Fibroblast of skin of scalp (primary cell): ENCODE results near the gene BRIX1. TPM values are rescaled to one million over a fixed set of nuclear protein-coding genes. Genes with fewer than 3 reads are reported as not detected.

Experiments used
- DNase-seq: peaks from one replicate; pipeline ENCODE4 v3.0.0-alpha.2; 2013
- polyA plus RNA-seq, 2 experiments: library from polyadenylated mRNA; unstranded; fragments of 120-200 nt; gene quantifications; one replicate each; pipeline ENCODE4 v1.2.1, GENCODE V29; 2013; ENCODE audit not compliant: insufficient read length in 2 of 2

BRIX1 gene, protein sequence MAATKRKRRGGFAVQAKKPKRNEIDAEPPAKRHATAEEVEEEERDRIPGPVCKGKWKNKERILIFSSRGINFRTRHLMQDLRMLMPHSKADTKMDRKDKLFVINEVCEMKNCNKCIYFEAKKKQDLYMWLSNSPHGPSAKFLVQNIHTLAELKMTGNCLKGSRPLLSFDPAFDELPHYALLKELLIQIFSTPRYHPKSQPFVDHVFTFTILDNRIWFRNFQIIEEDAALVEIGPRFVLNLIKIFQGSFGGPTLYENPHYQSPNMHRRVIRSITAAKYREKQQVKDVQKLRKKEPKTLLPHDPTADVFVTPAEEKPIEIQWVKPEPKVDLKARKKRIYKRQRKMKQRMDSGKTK
- 30.1 TPM for polyA plus RNA-seq (2013, experiment 1 of 2; ENCODE audit: insufficient read length)
- polyA plus RNA-seq (2013, experiment 2 of 2; ENCODE audit: insufficient read length), result 31.4 TPM

DNA sequence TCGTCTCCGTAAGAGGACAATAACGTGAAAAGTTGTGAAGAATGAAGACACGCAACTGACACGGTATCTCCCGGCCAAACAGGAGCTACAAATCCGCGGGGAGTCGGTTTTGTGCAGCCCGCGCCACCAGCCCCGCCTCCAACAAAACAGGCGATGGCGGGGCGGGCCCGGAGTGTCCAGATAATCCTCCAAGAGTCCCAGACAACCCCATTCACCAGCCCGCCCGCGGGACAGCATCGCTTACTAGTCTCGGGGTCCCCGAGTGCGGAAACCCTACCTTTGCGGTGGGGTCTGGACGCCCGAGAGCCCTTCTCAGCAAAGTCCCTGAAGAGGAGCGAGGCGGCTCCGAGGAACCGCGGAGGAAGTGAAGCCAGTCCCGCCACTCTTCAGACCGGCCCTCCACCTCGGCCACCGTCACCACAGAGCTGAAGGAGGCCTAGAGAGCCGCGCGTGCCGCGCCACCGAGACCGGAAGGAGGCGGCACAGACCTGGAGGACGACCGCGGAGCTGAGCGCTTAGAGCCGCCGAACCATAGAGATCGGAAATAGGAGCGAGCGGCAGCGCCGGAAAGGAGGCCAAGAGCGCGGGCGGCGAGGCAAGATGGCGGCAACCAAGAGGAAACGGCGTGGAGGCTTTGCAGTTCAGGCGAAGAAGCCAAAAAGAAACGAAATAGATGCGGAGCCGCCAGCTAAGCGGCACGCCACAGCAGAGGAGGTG, at the start of gene BRIX1, which contains the start of gene RAD1:
Gene BRIX1 (plus strand): TSS at position 573 of the 717 bp plus-strand sequence. CDS start 28 bp downstream, at position 601.
Gene RAD1 (minus strand): TSS at position 366 of the 717 bp plus-strand sequence. CDS start 612 bp downstream, outside the sequence.
- peak; percentile 98 for DNase-seq

DNA sequence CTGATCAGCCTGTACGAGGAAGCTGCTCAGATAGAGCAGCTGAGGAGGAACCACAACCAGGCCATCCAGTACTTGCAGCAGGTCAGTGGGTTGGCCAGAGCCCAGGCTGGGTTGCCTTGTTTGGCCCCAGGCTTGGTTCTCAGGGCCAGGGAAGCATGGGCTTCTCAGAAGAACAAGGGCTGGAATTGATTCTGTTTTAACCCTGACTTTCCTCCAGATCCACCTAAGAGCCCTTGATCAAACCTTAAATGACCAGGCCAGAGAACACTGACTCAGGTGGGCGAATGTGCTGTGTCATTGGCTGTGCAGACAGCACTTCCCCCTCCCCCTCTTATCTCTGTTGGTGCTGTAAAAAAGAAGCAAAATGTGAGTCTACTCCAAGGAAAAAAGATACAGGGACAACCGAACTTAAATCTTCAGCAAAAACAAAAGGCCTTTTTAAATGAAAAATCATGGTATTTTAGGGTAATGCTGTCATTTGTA, 48.5 kb upstream of the BRIX1 start:
- no peak for DNase-seq

DNA sequence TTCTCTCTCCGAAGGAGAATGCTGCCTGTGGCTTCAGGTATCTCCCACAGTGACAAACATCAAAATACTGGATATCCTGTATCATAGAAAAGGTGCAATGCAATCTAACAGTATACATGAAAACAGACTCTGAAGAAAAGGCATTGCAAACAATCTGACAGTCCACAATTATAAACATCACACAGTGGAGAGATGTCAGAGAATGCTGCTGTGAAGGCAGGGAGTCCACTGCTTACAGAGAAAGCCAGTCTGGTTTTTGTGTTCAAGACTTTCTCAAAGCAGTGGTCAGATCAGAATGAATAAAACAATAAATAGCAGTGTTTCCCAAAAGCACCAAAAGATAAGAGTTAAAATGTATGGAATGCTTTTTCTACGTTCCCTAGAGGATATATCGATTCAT, 47.9 kb upstream of the BRIX1 start:
- DNase-seq, result no peak

DNA sequence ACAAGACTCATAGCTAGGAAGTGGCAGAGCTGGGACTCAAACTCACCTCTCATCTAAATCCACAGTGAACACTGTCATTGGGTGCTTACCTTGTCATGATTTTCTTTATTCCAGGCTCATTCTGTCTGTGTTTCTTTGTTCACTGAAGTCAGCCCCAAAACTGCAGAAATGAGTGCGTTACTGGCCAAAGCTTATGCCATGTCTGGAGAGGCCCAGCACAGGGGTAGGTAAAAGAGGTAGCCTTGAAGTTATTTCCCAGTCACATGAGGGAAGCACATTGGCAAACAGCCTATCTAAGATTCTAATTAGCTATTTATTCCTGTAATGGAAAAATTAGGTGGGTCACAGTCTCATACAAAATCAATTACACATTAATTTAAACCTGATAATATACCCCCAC, 46.7 kb upstream of the BRIX1 start:
- DNase-seq, result no peak

DNA sequence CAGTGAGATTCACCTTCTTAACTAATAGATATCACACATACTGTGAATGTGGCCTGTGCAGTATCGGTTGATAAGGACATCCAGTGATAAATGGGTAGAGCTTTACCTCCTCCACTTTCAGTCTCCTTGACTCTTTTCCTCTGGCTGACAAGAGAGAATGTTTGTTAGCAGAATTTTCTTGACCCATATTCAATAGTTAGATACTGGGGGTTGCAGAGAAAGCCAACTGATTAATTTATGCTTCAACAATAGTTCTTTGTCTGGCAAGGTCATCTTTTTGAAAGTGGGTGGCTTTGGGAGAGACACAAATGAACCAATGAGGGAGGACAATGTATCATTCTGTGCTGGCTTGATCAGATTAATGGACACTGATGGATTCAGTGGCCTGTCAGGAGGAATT, 46.3 kb upstream of the BRIX1 start:
- no peak for DNase-seq

DNA sequence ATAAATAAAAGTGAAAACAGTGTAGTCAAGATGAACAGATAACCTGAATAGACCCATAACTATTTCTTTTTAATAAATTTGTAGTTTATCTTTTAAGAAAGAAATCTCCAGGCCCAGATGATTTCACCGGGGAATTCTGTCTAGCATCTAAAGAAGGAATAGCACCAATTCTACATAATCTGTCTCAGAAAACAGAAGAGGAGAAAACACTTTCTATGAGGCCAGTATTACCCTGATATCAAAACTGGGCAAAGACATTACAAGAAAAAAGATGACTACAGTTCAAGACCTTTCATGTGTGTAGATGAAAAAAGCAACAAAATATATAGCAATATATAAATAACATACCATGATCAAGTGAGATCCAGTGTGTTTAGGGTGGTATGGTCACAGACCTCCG, 45.1 kb upstream of the BRIX1 start:
- no peak for DNase-seq

DNA sequence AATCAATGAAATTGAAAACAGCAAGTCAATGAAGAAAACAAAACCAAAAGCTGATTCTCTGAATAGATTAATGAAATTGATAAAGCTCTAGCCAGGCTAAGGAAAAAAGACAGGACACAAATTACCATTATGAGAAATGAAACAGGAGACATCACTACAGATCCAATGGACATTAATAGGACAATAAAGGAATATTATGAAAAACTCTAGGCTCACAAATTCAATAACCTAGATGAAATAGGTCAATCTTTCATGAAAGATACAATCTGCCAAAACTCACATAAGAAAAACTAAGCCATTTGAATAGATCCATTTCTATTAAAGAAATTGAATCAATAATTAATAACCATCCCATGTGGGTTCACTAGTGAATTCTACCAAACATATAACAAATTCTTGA, 39.2 kb upstream of the BRIX1 start:
- no peak for DNase-seq

DNA sequence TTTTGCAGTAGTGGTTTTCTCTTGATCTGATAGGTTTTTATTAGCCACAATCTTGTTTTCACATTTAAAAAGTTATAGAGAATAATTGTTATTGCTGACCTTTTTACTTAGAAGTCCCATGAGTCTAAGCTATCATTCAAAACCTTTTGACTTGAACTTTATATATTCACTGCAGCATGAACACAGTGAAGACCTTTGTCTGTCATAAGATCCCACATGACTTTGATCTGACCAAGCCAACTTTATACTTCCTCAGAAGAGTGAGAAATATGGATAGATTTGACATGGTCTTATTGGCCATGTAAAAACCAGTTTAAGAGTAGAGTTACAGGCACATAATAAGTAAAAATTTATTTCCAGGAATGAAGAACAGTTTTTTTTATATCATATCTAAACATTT, 34.3 kb upstream of the BRIX1 start:
- no peak for DNase-seq

DNA sequence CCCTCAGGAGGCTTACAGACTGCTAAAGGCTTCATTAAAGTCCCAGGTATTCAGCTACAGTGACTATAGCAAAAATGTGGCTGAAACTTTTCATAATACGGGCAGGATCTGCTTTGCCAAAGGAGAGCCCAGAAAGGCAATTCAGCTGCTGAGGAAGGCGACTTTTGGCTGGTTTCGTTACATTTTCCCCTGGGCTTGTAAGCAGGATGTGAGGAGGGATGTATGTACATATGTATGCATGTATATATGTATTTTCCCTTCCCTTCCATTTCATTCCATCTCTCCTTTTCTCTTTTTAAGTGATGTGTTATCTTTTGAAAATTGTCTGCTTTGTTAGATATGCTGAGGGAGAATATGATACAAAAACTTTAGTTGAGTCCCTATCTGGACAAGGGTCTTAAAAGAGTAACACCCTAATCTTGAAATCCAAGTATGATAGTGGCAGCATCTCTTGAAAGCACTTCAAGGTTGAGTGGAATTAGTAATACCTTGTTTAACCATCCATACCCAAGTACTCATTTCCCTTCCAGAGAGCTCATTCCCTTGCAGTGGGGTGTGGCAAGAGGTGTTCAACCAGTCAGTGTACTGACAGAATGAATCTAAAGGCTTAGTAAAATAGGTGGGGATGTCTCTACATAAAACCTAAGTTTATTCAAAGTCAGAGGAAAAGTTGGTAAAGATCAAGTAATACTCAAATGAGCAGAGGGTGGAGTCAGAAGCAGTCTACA, 29.0 kb upstream of the BRIX1 start:
- no peak for DNase-seq

DNA sequence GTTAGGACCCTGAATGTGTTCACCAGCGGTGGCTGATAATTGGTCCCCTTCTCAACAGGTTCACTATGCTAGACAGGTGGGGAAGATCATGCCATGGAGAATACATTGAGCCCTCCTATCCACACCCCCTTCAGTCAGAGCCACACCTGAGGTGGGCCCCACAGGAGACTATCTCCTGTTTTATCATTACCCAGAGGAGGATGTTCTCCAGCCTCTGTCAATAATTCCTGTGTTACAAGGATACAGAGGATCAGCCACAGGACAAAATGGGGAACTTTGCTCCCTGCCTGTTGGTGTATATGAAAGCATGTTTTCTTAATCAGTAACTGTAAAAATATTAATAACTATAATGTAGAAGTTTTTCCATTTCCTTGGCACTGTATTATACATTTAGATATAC, 26.1 kb upstream of the BRIX1 start:
- no peak for DNase-seq

DNA sequence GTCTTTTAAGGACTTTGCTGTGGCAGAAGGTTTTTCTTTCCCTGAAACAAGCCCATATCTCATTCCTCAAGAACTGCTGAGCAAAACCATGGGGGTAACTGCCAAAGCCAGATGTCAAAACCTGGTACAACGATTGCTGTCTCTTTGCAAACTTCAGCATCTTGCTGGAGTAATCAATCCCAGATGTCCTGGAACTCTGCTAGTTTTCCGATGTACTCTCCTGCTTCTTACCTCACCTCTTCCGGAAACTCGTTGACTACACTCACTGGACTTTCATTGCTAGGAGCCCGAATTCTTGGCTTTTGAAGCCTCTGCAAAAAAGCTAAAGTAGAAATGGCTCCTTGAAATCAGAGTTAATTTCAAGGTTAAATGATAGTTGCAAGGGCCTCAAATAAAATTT, 23.5 kb upstream of the BRIX1 start:
- peak; percentile 85 for DNase-seq

DNA sequence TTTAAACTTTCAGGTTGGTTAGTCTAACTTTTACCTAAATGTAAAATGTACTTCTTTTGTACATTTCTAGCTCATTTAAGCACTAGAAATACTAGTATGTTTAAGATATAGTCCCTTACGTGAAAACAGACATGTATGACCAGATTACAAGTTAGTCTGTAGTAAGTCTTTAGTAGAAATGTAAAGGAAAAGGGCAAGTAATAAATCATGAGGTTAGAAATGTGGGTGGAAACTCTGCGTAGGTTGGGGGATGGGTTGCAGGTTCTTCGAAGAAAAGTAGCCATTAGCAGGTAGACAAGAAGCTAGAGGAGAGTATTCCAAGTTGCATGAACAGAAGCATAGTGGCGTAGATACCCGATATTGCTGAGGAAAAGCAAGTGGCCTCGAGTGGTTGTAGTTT, 23.1 kb upstream of the BRIX1 start:
- DNase-seq, result no peak

DNA sequence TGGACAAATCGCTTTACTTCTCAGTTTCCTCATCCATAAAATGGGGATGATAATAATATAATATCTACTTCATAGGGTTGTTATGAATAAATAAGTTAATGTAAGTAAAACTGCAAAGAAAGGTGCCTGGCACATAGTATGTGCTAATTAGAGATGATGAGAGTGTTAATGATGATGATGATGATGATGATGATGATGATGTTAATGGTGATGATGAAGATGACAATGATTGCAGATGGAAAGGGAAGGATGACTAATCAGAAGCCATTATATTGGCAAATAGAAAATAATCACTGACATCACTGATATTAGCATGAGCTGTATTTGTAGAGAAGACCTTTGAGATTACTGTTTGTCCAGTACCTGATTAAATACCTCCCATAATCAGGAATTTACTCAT, 20.8 kb upstream of the BRIX1 start:
- DNase-seq, result no peak

DNA sequence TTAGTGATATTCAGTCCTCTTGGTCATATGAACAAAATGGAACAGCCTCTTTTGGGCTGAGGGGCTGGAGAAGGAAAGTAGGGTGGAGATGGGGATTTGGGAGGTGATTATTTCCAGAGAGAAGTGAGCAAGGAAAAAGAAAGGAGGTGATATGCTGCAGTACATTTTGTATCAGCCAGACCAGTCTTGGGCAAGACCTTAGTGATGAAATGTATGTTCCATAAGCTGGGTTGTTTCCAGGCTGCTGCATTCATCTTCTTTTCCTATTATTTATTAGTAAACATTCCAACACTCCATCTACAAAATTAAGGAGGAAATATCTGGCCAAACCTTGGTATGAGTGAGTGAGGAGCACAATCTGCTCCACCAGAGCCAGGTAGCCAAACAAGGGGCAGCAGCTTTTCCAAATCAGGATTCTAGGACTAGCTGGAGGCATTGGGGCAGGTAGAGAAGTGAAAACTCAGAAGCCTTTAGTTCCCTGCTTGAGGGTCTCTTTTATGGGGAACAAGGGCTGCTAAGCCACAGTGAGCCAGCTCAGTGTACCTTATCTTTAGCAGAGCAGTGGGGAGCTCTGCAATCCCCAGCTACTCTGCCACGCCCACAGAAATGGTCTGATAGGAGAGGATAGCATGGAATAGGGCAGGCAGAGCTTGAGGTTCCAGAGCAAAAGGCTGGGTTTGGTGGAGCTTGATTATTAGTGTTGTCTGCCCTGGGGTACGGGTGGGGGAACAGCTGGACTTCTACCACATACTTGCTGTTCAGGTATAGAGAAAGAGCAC, 19.7 kb upstream of the BRIX1 start:
- no peak for DNase-seq

DNA sequence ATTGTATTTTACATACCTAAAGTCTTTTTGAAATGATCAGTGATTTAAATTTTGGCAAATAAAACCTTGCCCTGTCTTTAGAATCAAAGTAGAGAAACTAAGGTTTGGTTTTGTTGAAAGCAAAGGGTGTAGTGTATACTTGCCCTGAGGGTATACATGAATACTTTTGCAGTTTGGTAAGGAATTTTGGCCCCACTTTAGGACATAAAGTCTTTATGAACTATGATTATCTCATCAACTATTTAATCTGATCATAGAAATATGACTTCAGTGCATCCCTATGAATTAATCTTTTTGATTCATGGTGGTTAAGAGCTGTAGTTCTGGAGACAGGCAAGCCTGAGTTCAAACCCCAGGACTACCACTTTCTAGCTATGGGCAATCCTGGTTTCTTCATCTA, 17.9 kb upstream of the BRIX1 start:
- peak; percentile 23 for DNase-seq

DNA sequence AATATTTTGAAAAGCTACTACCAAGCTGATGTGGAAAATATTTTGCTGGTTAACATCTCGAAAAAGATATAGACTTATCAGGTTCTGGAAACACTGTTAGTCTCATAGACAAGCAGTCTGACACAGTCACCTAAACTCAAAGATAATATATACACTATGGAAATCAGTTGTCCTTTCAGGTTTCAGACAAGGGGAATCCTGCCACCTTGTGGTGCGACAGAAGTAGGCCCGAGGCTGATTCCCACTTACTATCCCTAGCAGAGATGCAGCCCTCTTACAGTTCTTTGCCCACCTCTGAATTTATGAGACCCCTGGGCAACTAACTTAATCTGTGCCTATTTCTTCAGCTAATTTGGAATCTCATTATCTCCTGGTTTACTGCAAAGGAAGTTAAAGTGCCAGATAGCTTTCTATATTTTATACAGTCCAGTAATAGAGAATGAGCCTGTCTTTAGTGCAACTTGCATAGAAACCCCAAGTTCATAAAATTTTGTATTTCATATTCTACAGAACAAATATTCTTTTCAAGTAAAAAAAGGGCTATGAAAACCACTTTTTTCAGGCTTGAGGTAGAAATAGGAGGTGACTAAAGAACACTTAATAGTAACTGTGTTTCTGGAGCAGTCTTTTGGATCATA, 17.1 kb upstream of the BRIX1 start:
- peak; percentile 77 for DNase-seq

DNA sequence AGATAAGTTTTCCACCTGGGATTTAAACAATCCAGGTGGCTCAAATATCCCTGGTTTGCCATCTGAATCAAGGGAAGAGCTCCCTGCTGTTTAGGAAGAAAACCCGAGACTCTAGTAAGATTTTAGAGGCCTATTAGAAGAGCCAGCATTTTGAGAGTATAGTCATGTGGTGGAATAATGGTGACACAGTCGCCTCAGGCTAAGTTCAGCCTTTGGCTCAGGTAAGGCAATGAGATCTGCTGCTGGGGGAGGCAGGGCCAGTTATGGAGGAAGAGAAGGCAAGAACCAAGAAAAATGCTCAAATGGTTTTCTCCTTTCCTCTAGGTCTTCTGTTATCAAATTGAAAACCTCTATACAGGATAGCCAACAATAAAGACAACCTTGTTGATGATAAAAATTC, 16.4 kb upstream of the BRIX1 start:
- no peak for DNase-seq

DNA sequence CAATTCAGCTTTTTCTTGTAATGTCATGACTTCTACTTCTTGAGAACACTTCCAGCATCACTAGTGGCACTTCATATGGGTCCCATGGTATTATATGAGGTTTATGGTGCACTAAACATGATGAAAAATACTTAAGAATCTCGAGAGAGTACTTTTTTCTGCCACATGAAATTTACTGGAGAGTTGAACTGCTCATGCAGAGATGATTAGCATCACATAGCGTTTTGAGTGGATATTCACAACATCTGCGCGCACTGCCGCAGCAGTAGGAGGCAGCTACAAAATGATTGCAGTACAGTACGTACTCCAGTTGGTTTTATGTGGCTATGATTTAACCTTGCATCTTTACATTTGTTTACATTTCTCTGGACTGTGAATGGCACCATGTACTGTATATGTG, 14.9 kb upstream of the BRIX1 start:
- no peak for DNase-seq

DNA sequence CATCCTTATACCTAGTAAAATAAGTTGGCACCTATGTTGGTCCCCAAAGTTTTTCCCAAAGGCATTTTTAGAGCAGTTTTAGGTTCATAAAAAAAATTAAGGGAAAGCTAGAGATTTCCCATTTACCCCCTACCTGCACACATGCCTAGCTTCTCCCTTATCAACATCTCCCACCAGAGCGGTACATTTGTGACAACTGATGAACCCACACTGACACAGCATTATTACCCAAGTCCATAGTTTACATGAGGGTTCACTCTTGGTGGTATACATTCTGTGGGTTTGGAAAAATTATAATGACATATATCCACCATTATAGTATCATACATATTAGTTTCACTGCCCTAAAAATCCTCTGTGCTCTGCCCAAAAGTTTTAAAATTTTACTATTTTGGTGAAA, 12.3 kb upstream of the BRIX1 start:
- DNase-seq, result no peak

DNA sequence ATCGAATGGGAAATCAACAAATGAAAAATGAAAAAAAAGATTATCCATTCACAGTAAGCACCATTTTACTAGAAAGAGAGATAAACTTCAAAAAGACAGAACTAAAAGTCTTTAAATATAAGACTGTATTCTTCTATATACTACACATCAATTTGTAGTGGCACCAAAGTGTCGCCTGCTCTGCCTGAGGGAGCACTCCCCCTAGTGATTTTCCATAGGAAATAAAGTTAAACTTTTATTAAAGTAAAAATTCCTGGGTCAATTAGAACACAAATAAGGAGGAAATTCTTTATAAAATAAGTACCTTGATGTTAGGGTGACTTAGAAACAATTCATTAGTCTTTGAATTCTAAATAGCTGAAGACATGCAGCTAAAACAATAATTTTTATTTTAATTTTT, 9.9 kb upstream of the BRIX1 start:
- peak; percentile 20 for DNase-seq

DNA sequence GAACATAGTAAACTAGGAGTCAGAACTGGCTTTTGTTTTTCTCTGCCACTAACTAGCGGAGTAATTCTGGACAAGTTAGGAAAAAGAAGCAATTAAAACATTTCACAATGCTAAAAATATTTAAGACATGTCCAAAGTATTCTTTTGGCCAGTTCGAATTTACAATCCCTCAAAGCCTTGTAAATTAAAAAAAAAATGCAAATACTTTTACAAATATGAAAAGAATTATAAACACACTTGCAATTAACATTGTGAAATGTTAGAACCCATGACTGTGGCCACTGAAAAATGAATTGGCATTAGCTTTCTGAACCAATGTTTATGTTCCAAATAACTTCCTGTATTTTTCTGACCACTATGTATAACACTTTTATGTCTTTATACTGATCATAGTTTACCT, 2.4 kb upstream of the BRIX1 start:
- DNase-seq, result peak; percentile 63

DNA sequence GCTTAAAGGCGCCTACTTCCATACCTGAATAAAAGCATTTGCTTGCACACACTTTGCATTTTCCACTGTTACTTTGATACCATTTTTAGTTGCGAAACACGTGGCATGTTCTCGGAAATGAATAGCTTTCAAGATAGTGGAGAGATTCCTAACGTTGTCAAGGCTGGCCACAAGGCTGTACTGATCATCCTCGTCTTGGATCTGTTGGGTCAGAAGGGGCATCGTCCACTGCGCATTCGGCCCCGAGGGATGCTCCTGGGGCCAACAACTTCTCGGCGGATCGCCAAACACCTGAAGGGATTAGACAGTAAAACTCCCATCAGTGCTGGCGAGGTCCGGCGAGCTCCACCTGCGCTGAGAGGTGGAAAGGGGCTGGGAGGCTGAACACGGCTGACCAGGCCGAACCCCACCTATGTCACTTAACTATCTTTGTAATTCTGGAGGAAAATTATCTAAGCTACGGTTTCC, 806 bp upstream of the BRIX1 start:
- DNase-seq, result no peak
